ENCODE measurements around the gene REPS2. TPM values are rescaled to one million over a fixed set of nuclear protein-coding genes. Genes with fewer than 3 reads are reported as not detected.
"Not testable (repeated sequence)": the region's sequence is repeated elsewhere in the genome, so short reads cannot be mapped to it uniquely, and the experiment has no call there.

Gene REPS2
- 2.4 and 9.2 TPM in 2 replicates for total RNA-seq (2014; rRNA removed; shearing (Covaris generic))

DNA sequence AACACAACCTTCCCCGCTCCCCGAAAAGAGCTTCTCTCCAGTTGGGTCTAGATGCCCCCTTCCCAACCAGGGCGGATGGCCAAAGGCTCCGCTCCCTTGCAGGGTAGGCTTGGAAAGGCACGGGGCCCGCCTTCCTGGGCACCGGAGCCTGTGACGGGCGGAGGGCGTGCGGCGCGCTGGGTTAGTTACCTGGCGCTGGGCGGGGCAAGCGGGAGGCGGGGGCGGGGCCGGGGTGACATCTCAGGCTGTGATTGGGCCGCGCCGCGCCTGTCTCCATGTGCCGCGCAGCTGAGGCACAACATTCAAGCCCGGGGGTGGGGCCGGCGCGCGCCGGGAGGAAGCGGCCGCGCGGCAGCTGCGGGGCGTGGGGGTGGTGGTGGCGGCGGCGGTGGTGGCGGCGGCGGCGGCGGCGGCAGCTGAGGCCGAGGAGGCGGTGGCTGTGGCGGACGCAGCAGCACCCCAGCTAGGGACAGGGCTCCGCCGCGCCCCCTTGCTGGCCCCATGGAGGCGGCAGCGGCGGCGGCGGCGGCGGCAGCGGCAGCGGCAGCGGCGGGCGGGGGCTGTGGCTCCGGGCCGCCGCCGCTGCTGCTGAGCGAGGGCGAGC lies at the start of gene REPS2:
Gene REPS2, plus strand, starts transcription at position 298 of the 604 bp plus-strand sequence. Its CDS starts 204 bp downstream, at position 502.
- DNase-seq (ENCODE audit: low spot score): peak; percentile 81

DNA sequence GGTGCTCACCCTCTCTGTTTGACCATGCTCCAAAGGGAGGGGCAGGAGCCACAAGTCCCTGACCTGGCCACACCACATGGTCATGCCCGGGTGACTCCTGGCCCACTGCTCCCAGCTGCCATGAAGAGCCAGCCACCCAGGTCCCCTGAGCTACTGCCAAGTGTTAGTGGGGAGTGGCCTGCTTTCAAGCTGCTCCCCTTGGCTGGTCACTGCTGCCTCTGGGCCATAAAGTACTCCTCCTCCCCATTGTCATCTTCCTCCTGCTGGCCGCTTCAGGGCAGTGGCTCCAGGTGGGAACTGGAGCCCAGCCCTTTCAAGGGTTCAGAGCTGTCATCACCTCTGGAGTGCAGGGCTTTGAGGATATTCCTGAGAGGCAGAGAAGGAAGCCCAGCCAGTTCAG lies 49.0 kb upstream of the REPS2 start:
- DNase-seq (ENCODE audit: low spot score): no peak

DNA sequence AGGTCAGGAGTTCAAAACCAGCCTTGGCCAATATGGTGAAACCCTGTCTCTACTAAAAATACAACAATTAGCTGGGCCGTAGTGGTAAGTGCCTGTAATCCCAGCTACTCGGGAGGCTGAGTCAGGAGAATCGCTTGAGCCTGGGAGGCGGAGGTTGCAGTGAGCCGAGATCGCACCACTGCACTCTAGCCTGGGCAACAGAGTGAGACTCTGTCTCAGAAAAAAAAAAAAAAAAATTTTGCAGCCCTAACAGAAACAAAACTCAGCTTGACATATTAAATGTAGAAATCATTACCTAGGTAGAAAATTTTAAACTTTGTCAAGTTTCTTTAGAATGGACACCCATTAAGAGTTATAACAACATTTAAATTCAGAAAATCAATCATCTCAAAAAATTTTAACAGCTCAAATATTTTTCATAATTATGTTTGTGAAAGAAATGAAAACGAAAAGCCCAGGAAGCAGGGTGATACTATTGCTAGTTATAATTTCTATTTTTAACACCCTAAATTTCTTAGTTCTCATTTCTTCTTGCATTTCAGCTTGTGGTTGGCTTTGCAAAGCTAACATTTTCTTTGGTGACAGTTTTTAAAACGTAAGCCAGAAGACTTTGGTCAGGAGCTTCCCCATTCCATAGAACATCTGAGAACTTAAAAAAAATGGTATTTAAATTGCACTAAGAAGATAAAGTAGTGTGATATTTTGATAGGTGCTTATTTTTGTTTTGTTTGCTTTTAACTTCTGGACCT lies 43.0 kb upstream of the REPS2 start:
- DNase-seq (ENCODE audit: low spot score): no peak

DNA sequence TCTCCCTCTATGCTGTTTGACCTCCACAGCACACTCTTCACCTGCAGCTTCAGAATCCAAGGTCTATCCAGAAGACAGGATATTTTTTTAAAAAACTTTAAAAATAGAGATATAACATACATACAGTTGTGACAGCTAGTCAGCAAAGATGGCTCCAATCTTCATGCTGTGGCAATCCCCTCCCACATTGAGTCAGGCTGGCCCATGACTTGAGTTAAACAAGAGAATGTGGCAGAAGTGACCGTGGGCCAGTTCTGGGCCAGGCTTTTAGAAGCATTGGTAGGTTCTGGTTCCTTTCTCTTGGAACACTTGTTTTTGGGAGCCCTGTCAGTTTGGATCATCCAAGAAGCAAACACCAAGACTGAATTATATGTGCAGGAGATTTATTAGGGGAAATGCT lies 36.1 kb upstream of the REPS2 start:
- DNase-seq (ENCODE audit: low spot score): no peak

DNA sequence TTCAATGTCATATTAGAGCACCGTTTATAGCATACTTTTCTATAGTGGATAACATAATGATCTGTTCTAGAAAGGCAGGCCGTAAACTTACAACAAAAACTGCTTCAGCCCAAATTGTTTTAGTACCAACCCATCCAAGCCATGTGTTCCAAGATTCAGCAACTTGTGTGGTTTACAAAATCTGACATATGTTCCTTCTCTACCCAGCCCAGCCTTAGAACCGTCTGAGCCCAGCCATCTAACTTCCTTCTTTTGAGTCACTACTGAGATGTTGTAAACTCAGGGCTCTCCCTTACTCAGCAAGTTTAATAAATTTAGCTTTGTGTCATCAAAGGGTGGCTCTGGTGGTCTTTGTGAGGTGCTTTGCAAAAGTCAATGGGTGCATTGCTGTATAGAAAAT lies 32.4 kb upstream of the REPS2 start:
- no peak for DNase-seq (ENCODE audit: low spot score)

DNA sequence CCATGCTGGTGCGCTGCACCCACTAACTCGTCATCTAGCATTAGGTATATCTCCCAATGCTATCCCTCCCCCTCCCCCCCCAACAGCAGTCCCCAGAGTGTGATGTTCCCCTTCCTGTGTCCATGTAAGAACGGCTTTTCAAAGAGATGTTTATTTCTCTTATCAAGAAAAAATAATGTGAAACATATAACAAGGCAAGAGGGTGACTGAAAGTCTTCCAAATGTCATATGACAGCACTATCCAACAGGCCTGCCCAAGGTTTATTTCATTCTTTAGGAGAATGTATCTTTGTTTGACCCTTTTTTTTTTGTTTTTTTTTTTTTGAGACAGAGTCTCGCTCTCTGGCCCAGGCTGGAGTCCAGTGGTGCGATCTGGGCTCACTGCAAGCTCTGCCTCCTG lies 29.9 kb upstream of the REPS2 start:
- DNase-seq (ENCODE audit: low spot score): no peak

DNA sequence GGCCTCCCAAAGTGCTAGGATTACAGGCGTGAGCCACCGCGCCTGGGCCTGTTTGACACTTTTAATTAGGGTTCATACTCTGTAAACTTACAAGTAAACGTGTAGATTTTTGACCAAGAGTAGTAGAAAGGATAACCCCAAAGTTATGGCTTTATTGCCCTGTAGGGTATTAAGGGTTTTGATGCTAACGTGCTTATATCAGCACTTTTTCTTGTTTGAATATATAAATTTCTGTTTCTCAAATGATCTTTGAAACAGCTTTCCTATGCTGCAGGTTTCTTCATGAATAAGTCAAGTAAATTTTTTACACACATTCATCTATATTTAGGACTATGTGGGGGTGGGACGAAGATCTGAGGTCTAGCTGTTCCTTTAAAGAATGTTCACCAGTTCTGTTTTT lies 29.3 kb upstream of the REPS2 start:
- no peak for DNase-seq (ENCODE audit: low spot score)

DNA sequence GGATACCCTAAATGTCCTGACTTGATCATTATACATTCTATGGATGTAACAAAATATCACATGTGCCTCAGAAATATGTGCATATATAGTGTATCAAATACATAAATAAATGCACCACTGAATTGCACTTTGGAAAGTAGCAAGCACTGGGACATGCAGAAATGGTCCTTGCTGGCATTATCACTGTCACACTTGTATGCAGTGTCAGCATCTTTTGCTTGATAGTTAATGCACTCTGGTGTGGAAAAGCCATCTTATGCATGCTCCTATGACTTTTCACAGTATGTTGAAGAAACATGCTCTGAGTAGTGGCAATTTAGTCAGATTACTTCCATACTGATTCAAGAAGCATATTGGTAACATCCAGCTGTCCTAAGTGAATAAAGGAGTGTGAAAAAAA lies 27.5 kb upstream of the REPS2 start:
- DNase-seq (ENCODE audit: low spot score): no peak

DNA sequence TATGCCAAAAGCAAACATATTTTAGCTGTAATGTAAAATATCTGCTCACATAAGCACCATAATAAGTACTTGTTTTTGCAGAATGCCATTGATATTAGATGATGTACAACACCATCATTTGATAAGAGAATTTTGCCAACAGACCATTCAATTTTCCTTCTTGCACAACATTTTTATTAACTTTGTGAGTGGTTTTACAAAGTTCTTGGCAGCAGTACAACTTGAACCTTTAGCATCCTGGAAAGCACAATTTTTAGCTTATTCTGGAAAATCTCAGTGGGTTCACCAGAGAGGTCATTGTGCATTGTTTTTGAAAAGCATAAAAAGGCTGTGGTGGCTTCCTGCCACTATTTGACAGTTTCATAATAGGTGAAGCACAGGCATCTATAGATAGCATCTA lies 26.4 kb upstream of the REPS2 start:
- no peak for DNase-seq (ENCODE audit: low spot score)

DNA sequence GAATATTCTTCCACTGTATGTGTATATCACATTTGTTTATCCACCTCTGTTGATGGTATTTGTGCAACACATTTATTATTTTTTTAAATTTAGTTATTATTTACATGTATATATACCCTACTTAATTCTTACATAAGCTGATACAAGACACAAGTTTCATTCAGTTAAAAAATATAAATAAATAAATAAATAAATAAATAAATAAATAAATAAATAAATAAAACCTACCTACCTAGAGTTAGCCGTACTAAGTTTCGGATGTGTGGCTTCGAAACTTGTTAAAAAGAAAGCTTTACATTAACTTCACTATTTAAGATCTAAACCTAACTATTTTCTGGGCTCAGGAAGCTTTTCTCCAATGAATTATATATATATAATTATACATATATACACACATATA lies 23.3 kb upstream of the REPS2 start:
- no peak for DNase-seq (ENCODE audit: low spot score)

DNA sequence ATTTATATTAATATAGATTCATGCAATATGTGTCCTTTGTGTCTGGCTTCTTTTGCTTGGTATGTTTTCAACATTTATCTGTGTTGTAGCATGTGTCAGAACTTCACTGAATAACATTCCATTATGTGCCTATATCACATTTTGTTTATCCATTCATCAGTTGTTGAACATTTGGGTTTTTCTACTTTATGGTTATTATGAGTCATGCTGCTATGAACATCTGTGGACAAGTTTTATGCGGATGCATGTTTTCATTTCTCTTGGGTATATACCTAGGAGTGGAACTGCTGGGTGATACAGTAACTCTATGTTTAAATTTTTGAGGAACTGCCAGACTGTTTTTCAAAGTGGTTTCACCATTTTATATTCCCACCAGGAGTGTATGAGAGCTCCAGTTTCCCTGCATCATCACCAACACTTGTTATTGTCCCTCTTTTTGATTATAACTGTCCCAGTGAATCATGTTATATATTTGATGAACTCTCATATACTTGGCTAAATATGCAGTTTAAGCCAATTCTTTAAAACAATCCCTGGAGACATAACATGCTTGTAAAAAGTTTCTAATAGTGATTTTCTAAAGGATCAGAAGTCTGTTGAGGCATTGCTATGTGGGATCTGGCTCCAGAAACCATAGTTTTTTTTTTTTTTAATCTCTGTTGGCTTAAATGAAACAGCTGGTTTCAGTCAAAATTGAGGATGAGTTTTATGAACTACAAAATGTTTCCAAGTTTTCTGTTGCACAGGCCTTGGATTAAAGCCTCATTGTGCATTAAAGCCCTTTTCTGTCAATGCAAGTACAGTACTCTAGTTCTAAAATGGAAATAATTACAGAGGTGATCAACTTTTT lies 21.6 kb upstream of the REPS2 start:
- no peak for DNase-seq (ENCODE audit: low spot score)

DNA sequence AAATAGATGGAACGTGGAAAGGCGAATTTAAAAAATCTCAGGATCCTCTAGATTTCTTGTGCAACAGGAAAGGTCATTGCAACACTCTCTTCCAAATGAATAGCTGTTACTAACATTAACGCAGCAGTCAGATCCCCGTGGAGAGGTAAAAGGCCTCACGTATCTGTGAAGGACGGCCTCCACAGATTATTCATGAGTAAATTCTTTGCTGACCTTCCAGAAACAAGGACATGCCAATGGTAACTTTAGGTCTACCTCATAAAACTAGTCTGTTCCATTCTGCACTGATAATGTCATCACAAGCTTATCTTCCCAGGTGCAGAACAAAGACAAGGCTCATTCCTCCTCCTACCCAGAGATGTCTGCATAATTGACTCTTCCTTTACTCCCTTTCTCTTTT lies 16.1 kb upstream of the REPS2 start:
- DNase-seq (ENCODE audit: low spot score): no peak

DNA sequence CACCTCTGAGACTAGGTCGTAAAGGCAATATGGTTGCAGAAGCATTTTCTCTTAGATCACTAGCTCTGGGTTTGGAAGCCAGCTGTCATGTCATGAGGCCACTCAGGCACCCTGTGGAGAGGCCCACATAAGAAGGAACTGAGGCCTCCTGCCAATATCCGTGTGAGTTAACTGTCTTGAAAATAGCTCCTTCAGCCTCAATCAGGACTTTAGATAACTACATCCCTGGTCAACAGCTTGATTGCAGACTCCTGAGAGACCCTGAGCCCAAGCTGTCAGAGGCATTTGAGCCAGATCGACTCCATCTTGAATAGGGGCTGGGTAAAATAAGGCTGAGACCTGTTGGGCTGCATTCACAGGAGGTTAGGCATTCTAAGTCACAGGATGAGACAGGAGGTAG lies 15.1 kb upstream of the REPS2 start:
- DNase-seq (ENCODE audit: low spot score): no peak

DNA sequence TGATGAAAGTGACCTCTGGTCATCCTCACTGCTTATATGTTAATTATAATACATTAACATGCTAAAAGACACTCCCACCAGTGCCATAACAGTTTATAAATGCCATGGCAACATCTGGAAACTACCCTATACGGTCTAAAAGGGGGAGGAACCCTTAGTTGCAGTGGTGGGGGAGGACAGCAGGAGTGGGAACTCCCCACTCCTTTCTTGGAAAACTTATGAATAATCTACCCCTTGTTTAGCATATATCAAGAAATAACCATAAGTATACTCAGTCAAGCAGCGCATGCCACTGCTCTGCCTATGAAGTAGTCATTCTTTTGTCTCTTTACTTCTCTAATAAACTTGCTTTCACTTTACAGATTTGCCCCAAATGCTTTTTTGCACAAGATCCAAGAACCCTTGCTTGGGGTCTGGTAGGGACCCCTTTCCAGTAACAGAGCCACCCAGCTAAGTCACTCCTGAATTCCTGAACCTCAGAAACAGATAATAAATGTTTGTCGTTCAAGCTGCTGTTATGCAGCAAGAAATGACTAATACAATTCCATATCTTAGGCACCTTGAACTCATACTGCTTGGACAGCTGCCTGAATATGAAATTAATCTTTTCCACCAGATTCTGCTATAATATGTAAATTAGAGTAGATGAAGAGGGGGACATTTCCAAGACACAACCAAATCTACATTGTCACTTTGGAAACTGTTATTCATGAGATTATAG lies 14.4 kb upstream of the REPS2 start:
- DNase-seq (ENCODE audit: low spot score): no peak

DNA sequence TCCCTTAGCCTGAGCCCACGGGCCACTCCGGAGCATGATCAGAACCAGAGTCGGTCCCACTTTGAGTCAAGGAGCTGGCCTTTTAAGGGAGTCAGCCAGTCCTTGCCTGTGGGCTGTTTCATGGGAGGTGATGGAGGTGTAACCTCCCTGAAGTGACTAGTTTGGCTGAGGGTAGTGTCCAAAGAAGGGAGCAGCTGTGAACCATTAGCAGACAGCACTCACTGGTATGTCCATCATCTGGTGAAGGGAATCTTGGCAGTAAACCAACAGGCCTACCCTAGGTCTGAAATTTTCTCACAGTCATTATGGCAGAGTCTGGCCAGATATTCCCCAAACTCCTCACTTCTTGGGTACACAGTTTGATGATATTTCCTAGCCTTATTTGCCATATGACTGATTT lies 12.3 kb upstream of the REPS2 start:
- DNase-seq (ENCODE audit: low spot score): no peak

DNA sequence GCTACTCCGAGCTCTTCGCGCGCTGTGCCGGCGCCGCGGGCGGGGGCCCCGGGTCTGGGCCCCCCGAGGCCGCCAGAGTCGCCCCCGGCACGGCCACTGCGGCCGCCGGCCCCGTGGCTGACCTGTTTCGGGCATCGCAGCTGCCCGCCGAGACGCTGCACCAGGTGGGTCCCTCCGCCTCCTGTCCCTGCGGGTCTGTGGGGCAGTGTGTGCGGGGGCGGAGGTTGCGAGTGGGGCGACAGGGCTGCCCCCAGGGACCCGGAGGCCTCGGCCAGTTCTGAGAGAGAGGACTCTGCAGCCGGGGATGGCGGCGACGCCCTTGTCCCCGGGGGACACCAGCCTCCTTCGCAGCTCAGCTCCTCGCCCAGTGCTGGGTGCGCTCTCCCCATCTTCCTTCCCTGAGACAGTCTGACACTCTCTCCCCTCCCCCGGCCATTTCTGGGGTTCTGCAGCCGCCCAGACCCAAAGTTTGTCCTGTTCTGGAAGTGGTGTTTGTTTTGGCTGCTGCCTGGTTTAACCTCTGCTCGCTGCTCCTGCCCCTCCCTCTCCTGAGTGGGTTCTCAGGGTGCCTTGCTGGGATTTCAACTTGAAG lies 609 bp downstream of the REPS2 start:
- DNase-seq (ENCODE audit: low spot score): no peak

DNA sequence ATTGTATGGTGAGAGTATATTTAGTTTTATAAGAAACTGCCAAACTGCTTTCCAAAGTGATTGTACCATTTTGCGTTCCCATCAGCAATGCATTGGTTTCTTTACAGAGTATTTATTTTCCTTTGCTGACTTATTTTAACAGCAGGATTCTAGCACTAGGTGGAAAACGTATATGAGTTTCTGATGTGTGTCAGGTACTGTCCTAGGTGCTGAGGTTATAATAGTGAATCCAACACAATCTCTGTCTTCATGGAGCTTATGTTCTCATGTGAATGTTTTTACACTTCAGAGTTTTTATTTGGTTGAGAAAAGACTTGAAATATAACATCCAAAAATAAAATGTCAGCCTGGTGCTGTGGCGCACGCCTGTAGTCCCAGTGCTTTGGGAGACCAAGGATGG lies 4.0 kb downstream of the REPS2 start:
- no peak for DNase-seq (ENCODE audit: low spot score)

DNA sequence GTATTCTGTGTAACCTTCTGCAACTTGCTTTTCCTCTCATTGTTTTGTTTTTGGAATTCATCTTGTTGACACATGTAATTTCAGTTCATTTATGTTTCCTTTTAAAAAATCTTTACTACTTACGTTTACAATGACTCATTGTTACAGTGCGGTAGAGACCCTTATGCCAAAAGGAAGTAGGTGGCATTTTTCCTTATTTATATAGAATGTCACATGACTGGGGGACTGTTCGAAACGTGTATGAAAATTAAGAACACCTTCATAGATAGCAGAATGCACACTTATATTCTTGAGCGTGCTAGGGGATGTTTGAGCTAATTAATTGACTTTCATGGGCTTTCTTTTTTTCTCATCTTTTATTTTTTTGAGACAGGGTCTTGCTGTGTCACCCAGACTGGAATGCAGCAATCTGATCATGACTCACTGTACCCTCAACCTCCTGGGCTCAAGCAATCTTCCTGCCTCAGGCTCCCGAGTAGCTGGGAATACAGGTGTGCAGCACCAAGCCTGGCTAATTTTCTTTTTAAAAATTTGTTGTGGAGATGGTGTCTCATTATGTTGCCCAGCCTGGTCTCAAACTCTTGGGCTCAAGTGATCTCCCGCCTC lies 7.3 kb downstream of the REPS2 start:
- peak; percentile 54 for DNase-seq (ENCODE audit: low spot score)

DNA sequence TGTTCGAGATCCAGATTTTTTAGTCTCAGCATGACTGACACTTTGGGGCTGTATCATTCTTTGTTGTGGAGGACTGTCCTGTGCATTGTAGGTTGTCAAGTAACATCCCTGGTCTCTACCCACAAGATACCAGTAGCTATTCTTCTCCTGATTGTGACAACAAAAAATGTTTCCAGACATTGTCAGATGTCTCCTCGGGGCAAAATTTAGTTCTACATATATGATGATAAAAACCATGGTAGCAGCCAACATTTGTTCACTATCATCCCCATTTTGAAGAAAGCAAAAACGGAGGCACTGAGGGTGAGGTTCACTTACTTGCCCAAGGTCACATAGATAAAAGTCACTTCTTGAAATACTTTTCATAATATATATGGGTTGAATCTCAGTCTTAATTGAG lies 11.3 kb downstream of the REPS2 start:
- no peak for DNase-seq (ENCODE audit: low spot score)

DNA sequence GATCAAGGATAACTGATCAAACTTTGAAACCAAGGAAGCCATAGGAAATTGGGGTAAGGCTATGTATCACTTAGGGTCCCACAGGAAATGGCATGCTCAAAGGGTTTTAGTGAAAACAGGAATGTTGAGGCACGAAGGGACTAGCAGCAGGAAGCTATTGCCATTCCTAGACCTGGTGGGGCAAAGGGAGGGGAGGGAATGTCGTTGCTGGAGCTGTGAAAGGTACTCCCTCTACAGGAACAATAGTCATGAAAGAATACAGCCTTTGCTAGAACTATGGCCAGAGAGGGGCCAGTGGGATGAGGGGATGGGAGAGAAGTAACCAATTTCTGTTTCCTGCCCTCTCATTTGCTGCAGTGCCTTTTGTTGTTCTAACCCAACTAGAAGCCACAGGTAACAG lies 11.9 kb downstream of the REPS2 start:
- no peak for DNase-seq (ENCODE audit: low spot score)

DNA sequence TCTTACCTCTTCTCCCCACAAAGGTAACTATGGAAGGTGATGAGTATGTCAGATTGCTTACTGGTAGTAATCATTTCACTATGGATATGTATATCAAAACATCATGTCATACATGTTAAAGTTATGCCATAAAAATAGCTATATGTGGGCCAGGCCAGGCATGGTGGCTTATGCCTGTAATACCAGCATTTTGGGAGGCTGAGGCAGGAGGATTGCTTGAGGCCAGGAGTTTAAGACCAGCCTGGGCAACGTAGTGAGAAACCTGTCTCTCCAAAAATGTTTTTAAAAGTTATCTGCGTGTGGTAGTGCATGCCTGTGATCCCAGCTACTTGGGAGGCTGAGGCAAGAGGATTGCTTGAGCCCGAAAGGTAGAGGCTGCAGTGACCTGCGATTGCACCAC lies 16.2 kb downstream of the REPS2 start:
- DNase-seq (ENCODE audit: low spot score): not testable (repeated sequence)
